Tibial artery (tissue), 4 donors: ENCODE data around the gene GNG7.

Experiments
- DNase-seq, 2 donors: peaks; one replicate each; pipeline ENCODE4 v3.0.0-alpha.2; 2019
- H3K27ac ChIP-seq, 2 donors: fragments of 200-600 bp; sonication (generic) in 1 of 2; 1 replicate in 1 of 2; 2 replicates in 1 of 2; pipeline ENCODE4 v1.5.1; 2018 to 2019; ENCODE audit warnings: mild to moderate bottlenecking in 1 of 2
- H3K27me3 ChIP-seq, 2 donors: fragments of 200-600 bp; sonication (generic) in 1 of 2; one replicate each; pipeline versions ENCODE4 v1.5.1 to v1.6.0; 2016 to 2019
- H3K36me3 ChIP-seq, 3 donors: fragments of 200-600 bp; sonication (generic) in 2 of 3; one replicate each; pipeline ENCODE4 v1.5.1; 2016 to 2019; ENCODE audit warnings: mild to moderate bottlenecking in 2 of 3
- H3K4me1 ChIP-seq, 4 donors: fragments of 200-600 bp; sonication (generic) in 2 of 4; 1 replicate in 3 of 4; 2 replicates in 1 of 4; pipeline ENCODE4 v1.5.1; 2016 to 2019
- H3K4me3 ChIP-seq, 2 donors: fragments of 200-600 bp; sonication (generic) in 1 of 2; 1 replicate in 1 of 2; 2 replicates in 1 of 2; pipeline ENCODE4 v1.5.1; 2018 to 2019; ENCODE audit warnings: mild to moderate bottlenecking in 2 of 2
- H3K9me3 ChIP-seq, 3 donors: fragments of 200-600 bp; sonication (generic) in 1 of 3; one replicate each; pipeline ENCODE4 v1.5.1; 2016 to 2019
- CTCF ChIP-seq, 2 experiments: fragments of 200-600 bp in 1 of 2; fragments of 450-650 bp in 1 of 2; IDR thresholded peaks; one replicate each; pipeline ENCODE4 v1.5.1; 2017 to 2019; ENCODE audit warnings: antibody characterized with exemption in 2 of 2, mild to moderate bottlenecking in 1 of 2, moderate library complexity in 1 of 2
- intact Hi-C: fragments of 100-400 bp; cut with DNase I; formaldehyde crosslinking; loops from one replicate; pipeline ENCODE4 v1.15.0; 2023; ENCODE audit warnings: low total_unique reads

Gene GNG7

GRCh38 chr19:2720777-2721569 is 18.5 kb upstream of the GNG7 start, which contains the start of gene DIRAS1:
DIRAS1 (minus strand) TSS chr19:2721372; CDS start chr19:2717806, 3,566 bp downstream.
- Histone ChIP-seq H3K4me3 (peak within 1 kb of the TSS; percentile 22 to 39), H3K36me3 (no peaks in the 10 kb centered on the region), H3K9me3 (peaks cover 0 to 1% (median 0%) of the 10 kb centered on the region in 3 donors), H3K27ac (no peak within 1 kb of the TSS), H3K27me3 (peaks cover 4 to 67% of the 10 kb centered on the region in 2 donors), H3K4me1 (peaks cover 7 to 36% (median 33%) of the 10 kb centered on the region in 4 donors)
- no peak for DNase-seq
- TF ChIP-seq CTCF (IDR thresholded peaks at IDR 0.05), result no peak
- intact Hi-C loops, result no loop called here

- Histone ChIP-seq H3K9me3 (peaks cover 0 to 10% (median 7%) of the 10 kb centered on the region in 3 donors), H3K27me3 (peaks cover 4 to 69% of the 10 kb centered on the region in 2 donors), H3K27ac (no peak overlapping the region), H3K36me3 (no peaks in the 10 kb centered on the region), H3K4me1 (peaks cover 7 to 36% (median 33%) of the 10 kb centered on the region in 4 donors), H3K4me3 (peak overlapping the region; percentile 22 to 39)
- no peak for TF ChIP-seq CTCF (IDR thresholded peaks at IDR 0.05)
- no peak for DNase-seq
- intact Hi-C loops, result no loop called here
Observed at GRCh38 chr19:2719920-2720776, 17.7 kb upstream of the GNG7 start.

GRCh38 chr19:2719232-2719735 is 16.8 kb upstream of the GNG7 start:
- peaks cover 7 to 36% (median 33%) of the 10 kb centered on the region in 4 donors for H3K4me1 ChIP-seq
- TF ChIP-seq CTCF (IDR thresholded peaks at IDR 0.05), result no peak
- H3K9me3 ChIP-seq, result peaks cover 0 to 16% (median 9%) of the 10 kb centered on the region in 3 donors
- peaks cover 4 to 78% of the 10 kb centered on the region in 2 donors for H3K27me3 ChIP-seq
- no peak overlapping the region for H3K4me3 ChIP-seq
- intact Hi-C loops, result no loop called here
- H3K36me3 ChIP-seq, result no peaks in the 10 kb centered on the region
- H3K27ac ChIP-seq, result no peak overlapping the region
- no peak for DNase-seq

- no peak overlapping the region for H3K4me3 ChIP-seq
- H3K36me3 ChIP-seq, result no peaks in the 10 kb centered on the region
- peaks cover 4 to 83% of the 10 kb centered on the region in 2 donors for H3K27me3 ChIP-seq
- peaks cover 4 to 25% (median 23%) of the 10 kb centered on the region in 4 donors for H3K4me1 ChIP-seq
- TF ChIP-seq CTCF (IDR thresholded peaks at IDR 0.05), result no peak
- no peak for DNase-seq
- no peak overlapping the region for H3K27ac ChIP-seq
- H3K9me3 ChIP-seq, result peaks cover 0 to 16% (median 9%) of the 10 kb centered on the region in 3 donors
- intact Hi-C loops, result no loop called here
Observed at GRCh38 chr19:2717638-2718541, 15.4 kb upstream of the GNG7 start.
